Measurements from ENCODE around the gene JSRP1. TPM values are rescaled to one million over a fixed set of nuclear protein-coding genes. Genes with fewer than 3 reads are reported as not detected.
"Not testable (repeated sequence)": the region's sequence is repeated elsewhere in the genome, so short reads cannot be mapped to it uniquely, and the experiment has no call there.

Gene JSRP1
- total RNA-seq, 8 experiments from 2014 or later: 0.43 to 2.0 (median 1.1) TPM

- Histone ChIP-seq H3K27ac (no peak overlapping the region), H3K4me3 (peak overlapping the region in 1 of 5 donors; percentile 36), H3K4me1 (replicated peaks in 1 of 2) (peaks cover 12 to 16% of the 10 kb centered on the region in 2 donors)
- no peak for ATAC-seq (replicated peaks in 6 of 8)
- in situ Hi-C loops (cut with MboI; ENCODE audit: low pct_unique_long_range_greater_than_20kb in 2 of 9, low sequenced_read_pairs in 9 of 9, unreplicated experiment in 9 of 9): loop anchor here in 2 of 9 experiments (25.0 kb wide), 1 partner anchor 98 kb away; no protein-coding TSS in a partner anchor
- 47 to 90% (median 64%) methylated on average over 3 to 6 of the region's 28 CpGs; no CpG with 5 or more reads in 4 of the 10 experiments for WGBS, 10 experiments
These were observed 32.8 kb upstream of the JSRP1 start for GRCh38 chr19:2288818-2289713.

DNA sequence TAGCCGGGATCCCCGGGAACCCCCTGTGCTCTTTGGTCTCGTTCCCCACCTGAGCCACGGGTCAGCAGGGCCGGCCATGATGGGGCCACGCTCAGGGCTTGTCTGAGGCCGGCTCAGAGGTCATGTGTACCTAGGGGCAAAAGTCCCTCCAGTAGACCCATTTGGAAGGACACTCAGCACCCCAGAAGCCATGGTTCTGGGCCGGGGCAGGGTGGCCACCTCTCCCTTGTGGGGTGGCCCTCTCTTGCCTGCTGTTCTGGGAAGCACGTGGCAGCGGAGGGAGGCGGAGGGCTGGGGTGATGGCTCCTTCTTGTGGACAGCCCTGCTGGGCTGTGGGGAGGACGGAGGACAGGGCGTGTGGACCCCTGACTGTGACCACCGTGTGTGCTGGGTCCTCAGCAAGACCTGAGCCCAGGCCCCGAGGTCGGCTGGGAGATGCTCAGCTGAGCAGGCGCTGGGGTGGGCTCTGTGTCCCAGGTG is 32.2 kb upstream of the JSRP1 start:
- Histone ChIP-seq H3K27ac (no peak overlapping the region), H3K4me3 (no peak overlapping the region), H3K4me1 (replicated peaks in 1 of 2) (peaks cover 12 to 16% of the 10 kb centered on the region in 2 donors)
- no peak for ATAC-seq (replicated peaks in 6 of 8)
- 60 to 100% (median 67%) methylated on average over 1 to 9 of the region's 17 CpGs; no CpG with 5 or more reads in 5 of the 10 experiments for WGBS, 10 experiments
- in situ Hi-C loops (cut with MboI; ENCODE audit: low pct_unique_long_range_greater_than_20kb in 2 of 9, low sequenced_read_pairs in 9 of 9, unreplicated experiment in 9 of 9): loop anchor here in 2 of 9 experiments (25.0 kb wide), 1 partner anchor 99 kb away; no protein-coding TSS in a partner anchor

DNA sequence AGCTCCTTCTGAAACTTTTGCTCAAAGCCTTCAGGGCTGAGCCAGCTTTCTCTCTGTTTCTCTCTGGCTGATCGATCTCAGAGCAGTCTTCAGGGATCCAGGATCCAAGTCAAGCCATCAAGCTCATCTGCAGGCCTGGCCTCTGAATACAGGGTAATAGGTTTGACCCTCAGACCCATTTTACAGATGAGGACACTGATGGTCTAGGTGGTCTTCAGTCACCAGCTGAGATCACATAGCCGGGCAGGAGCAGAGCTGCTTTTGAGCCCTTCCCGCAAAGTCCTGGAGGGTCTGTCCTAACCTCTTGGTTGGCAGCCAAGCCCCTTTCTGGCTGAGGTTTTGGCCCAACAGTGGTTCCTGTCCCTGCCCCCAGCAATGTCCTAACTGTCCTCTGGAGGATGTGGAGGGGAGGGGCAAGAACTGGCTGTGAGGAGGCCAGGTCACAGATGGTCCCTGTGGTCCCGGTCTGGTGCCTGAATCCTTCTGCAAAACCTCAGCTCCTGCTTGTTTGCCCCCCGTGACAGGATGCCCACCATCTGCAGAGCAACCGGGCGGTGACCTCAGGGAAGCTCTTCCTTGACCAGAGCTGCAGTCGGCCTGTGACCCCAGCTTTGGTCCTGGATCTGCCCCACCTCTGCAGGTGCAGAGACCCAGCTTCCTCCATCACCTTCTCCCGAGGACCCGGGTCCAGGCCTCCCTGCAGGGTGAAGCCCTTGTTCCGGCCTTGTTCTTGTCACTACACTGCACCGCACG is 31.5 kb upstream of the JSRP1 start:
- 40 to 100% (median 57%) methylated on average over 1 to 6 of the region's 13 CpGs; no CpG with 5 or more reads in 3 of the 10 experiments for WGBS, 10 experiments
- Histone ChIP-seq H3K4me3 (no peak overlapping the region), H3K27ac (no peak overlapping the region), H3K4me1 (replicated peaks in 1 of 2) (peaks cover 12 to 16% of the 10 kb centered on the region in 2 donors)
- no peak for ATAC-seq (replicated peaks in 6 of 8)
- in situ Hi-C loops (cut with MboI; ENCODE audit: low pct_unique_long_range_greater_than_20kb in 2 of 9, low sequenced_read_pairs in 9 of 9, unreplicated experiment in 9 of 9): loop anchor here in 2 of 9 experiments (25.0 kb wide), 1 partner anchor 100 kb away; no protein-coding TSS in a partner anchor

- no peak for ATAC-seq (replicated peaks in 6 of 8)
- WGBS, 10 experiments: 47 to 80% (median 62%) methylated on average over 2 to 8 of the region's 20 CpGs; no CpG with 5 or more reads in 4 of the 10 experiments
- no peak overlapping the region for H3K4me3 ChIP-seq
- in situ Hi-C loops (cut with MboI; ENCODE audit: low pct_unique_long_range_greater_than_20kb in 2 of 9, low sequenced_read_pairs in 9 of 9, unreplicated experiment in 9 of 9): loop anchor here in 2 of 9 experiments (25.0 kb wide), 1 partner anchor 101 kb away; no protein-coding TSS in a partner anchor
- no peak overlapping the region for H3K27ac ChIP-seq
- peaks cover 12 to 19% of the 10 kb centered on the region in 2 donors for H3K4me1 ChIP-seq (replicated peaks in 1 of 2)
These were observed 30.4 kb upstream of the JSRP1 start for GRCh38 chr19:2286402-2287140.

- H3K4me3 ChIP-seq: no peak overlapping the region
- peaks cover 0 to 3% of the 10 kb centered on the region in 2 donors for H3K4me1 ChIP-seq (replicated peaks in 1 of 2)
- WGBS, 10 experiments: 83 to 100% (median 91%) methylated on average over 1 to 5 of the region's 8 CpGs; no CpG with 5 or more reads in 3 of the 10 experiments
- in situ Hi-C loops (cut with MboI; ENCODE audit: low pct_unique_long_range_greater_than_20kb in 2 of 9, low sequenced_read_pairs in 9 of 9, unreplicated experiment in 9 of 9): loop anchor here in 2 of 9 experiments (25.0 kb wide), 1 partner anchor 103 kb away; no protein-coding TSS in a partner anchor
- no peak for ATAC-seq (replicated peaks in 6 of 8)
- no peak overlapping the region for H3K27ac ChIP-seq
These were observed 27.8 kb upstream of the JSRP1 start for GRCh38 chr19:2283835-2284507.

GRCh38 chr19:2282862-2283237 is 26.6 kb upstream of the JSRP1 start:
- Histone ChIP-seq H3K27ac (no peak overlapping the region), H3K4me1 (replicated peaks in 1 of 2) (peaks cover 0 to 3% of the 10 kb centered on the region in 2 donors), H3K4me3 (no peak overlapping the region)
- in situ Hi-C loops (cut with MboI; ENCODE audit: low pct_unique_long_range_greater_than_20kb in 2 of 9, low sequenced_read_pairs in 9 of 9, unreplicated experiment in 9 of 9): loop anchor here in 2 of 9 experiments (25.0 kb wide), 1 partner anchor 104 kb away; no protein-coding TSS in a partner anchor
- WGBS, 10 experiments: 0 to 95% (median 71%) methylated on average over 1 to 7 of the region's 11 CpGs; no CpG with 5 or more reads in 3 of the 10 experiments
- ATAC-seq (replicated peaks in 6 of 8): no peak

- peaks cover 0 to 3% of the 10 kb centered on the region in 2 donors for H3K4me1 ChIP-seq (replicated peaks in 1 of 2)
- in situ Hi-C loops (cut with MboI; ENCODE audit: low pct_unique_long_range_greater_than_20kb in 2 of 9, low sequenced_read_pairs in 9 of 9, unreplicated experiment in 9 of 9): loop anchor here in 2 of 9 experiments (25.0 kb wide), 1 partner anchor 105 kb away; no protein-coding TSS in a partner anchor
- no peak within 1 kb of the TSS for H3K27ac ChIP-seq
- ATAC-seq (replicated peaks in 6 of 8): peak; percentile 41 to 82 (median 79)
- H3K4me3 ChIP-seq: peak within 1 kb of the TSS in 1 of 5 donors; percentile 9
- 3 to 40% (median 27%) methylated on average over 1 to 3 of the region's 41 CpGs; no CpG with 5 or more reads in 6 of the 10 experiments for WGBS, 10 experiments
These were observed 26.0 kb upstream of the JSRP1 start, which contains the start of gene PEAK3 for GRCh38 chr19:2282062-2282861. TSS of gene PEAK3 (minus strand) at chr19:2282175. CDS start at chr19:2280931, 1,244 bp downstream.

GRCh38 chr19:2281265-2282061 is 25.2 kb upstream of the JSRP1 start:
- H3K27ac ChIP-seq; H3K4me1 ChIP-seq (replicated peaks in 1 of 2): not testable (repeated sequence)
- peak overlapping the region in 1 of 5 donors; percentile 9 for H3K4me3 ChIP-seq
- ATAC-seq (replicated peaks in 6 of 8): peak in 3 of 8 experiments; percentile 3 to 19 (median 8)
- in situ Hi-C loops (cut with MboI; ENCODE audit: low pct_unique_long_range_greater_than_20kb in 2 of 9, low sequenced_read_pairs in 9 of 9, unreplicated experiment in 9 of 9): loop anchor here in 2 of 9 experiments (25.0 kb wide), 1 partner anchor 106 kb away; no protein-coding TSS in a partner anchor
- 80% methylated on average over 1 of the region's 16 CpGs; no CpG with 5 or more reads in 9 of the 10 experiments for WGBS, 10 experiments

- no peak overlapping the region for H3K27ac ChIP-seq
- no peak for ATAC-seq (replicated peaks in 6 of 8)
- in situ Hi-C loops (cut with MboI; ENCODE audit: low pct_unique_long_range_greater_than_20kb in 2 of 9, low sequenced_read_pairs in 9 of 9, unreplicated experiment in 9 of 9): loop anchor here in 2 of 9 experiments (25.0 kb wide), 1 partner anchor 107 kb away; no protein-coding TSS in a partner anchor
- whole genome bisulfite sequencing, 10 experiments: 0 to 100% (median 70%) methylated on average over 1 to 2 of the region's 26 CpGs; no CpG with 5 or more reads in 7 of the 10 experiments
- no peak overlapping the region for H3K4me3 ChIP-seq
- H3K4me1 ChIP-seq (replicated peaks in 1 of 2): peaks cover 0 to 3% of the 10 kb centered on the region in 2 donors
These were observed 24.5 kb upstream of the JSRP1 start for GRCh38 chr19:2280633-2281264.
